ENCODE results near the gene ACMSD. TPM values are rescaled to one million over a fixed set of nuclear protein-coding genes. Genes with fewer than 3 reads are reported as not detected.

ACMSD gene
- total RNA-seq, 2 donors from 2014 or later = not detected

GRCh38 chr2:134946073-134946472, 107.7 kb downstream of the ACMSD start:
- ATAC-seq (replicated peaks in 1 of 2) (no peak), DNase-seq (no peak)
- Mint-ChIP-seq H3K27ac (no peak overlapping the region), H3K9me3 (no peaks in the 10 kb centered on the region), H3K4me1 (ENCODE audit: low read depth) (peaks cover 35% of the 10 kb centered on the region), H3K27me3 (ENCODE audit: low read depth) (no peaks in the 10 kb centered on the region), H3K36me3 (ENCODE audit: insufficient read depth in 2 of 2) (peaks cover 2 to 17% of the 10 kb centered on the region in 2 donors), H3K4me3 (no peak overlapping the region)

GRCh38 chr2:134949981-134950708, 111.7 kb downstream of the ACMSD start:
- DNase-seq (no peak), ATAC-seq (replicated peaks in 1 of 2) (peak in 1 of 2 donors; percentile 25)
- peak overlapping the region; percentile 12 for H3K27ac Mint-ChIP-seq
- no peak overlapping the region for H3K4me3 Mint-ChIP-seq
- H3K36me3 Mint-ChIP-seq (ENCODE audit: insufficient read depth in 2 of 2) = peaks cover 6 to 32% of the 10 kb centered on the region in 2 donors
- H3K9me3 Mint-ChIP-seq = no peaks in the 10 kb centered on the region
- peaks cover 37% of the 10 kb centered on the region for H3K4me1 Mint-ChIP-seq (ENCODE audit: low read depth)
- no peaks in the 10 kb centered on the region for H3K27me3 Mint-ChIP-seq (ENCODE audit: low read depth)

- Mint-ChIP-seq H3K9me3 (no peaks in the 10 kb centered on the region), H3K36me3 (ENCODE audit: insufficient read depth in 2 of 2) (peaks cover 6 to 29% of the 10 kb centered on the region in 2 donors), H3K27ac (no peak overlapping the region), H3K4me3 (no peak overlapping the region), H3K4me1 (ENCODE audit: low read depth) (peaks cover 37% of the 10 kb centered on the region), H3K27me3 (ENCODE audit: low read depth) (no peaks in the 10 kb centered on the region)
- ATAC-seq (replicated peaks in 1 of 2) (no peak), DNase-seq (no peak)
These were observed 112.5 kb downstream of the ACMSD start for GRCh38 chr2:134950886-134951285.

Other genes starting within 250 kb of the ACMSD start
- under 1 TPM; 0.12 TPM for gene TMEM163, start 119.6 kb upstream of the ACMSD start, total RNA-seq
- 10 to 100 TPM; 37.8 to 44.0 TPM for gene CCNT2, start 80.2 kb downstream of the ACMSD start, total RNA-seq
- not detected for gene MAP3K19, start 208.8 kb downstream of the ACMSD start, total RNA-seq
- 10 to 100 TPM; 51.4 to 59.7 TPM for gene RAB3GAP1, start 213.7 kb downstream of the ACMSD start, total RNA-seq

Measured in activated T-cell treated with anti-CD3 and anti-CD28 coated beads, Interleukin-2, amount 50 U/mL, for 72 hours (primary cell).